HG03342 (cell line): ENCODE measurements around the gene EFCAB13.

Experiments
- ATAC-seq: cut with Tn5 transposase; IDR thresholded peaks from one replicate; pipeline ENCODE4 v1.9.1; 2021; ENCODE audit warnings: mild to moderate bottlenecking, moderate library complexity; ENCODE audit not compliant: unreplicated experiment

The EFCAB13 gene

GRCh38 chr17:47295037-47295873 is 28.5 kb upstream of the EFCAB13 start:
- no peak for ATAC-seq

GRCh38 chr17:47295874-47296255 is 27.9 kb upstream of the EFCAB13 start:
- ATAC-seq: no peak

- ATAC-seq: no peak
Observed at GRCh38 chr17:47297661-47298400, 25.9 kb upstream of the EFCAB13 start.

- no peak for ATAC-seq
Observed at GRCh38 chr17:47298712-47299111, 25.0 kb upstream of the EFCAB13 start.

GRCh38 chr17:47299239-47299910 is 24.4 kb upstream of the EFCAB13 start:
- no peak for ATAC-seq

GRCh38 chr17:47300718-47301117 is 23.0 kb upstream of the EFCAB13 start:
- ATAC-seq: no peak

- ATAC-seq: no peak
Observed at GRCh38 chr17:47301161-47301560, 22.6 kb upstream of the EFCAB13 start.

- ATAC-seq: no peak
Observed at GRCh38 chr17:47301831-47302230, 21.9 kb upstream of the EFCAB13 start.

GRCh38 chr17:47304186-47304585 is 19.6 kb upstream of the EFCAB13 start:
- no peak for ATAC-seq

GRCh38 chr17:47305302-47305923 is 18.3 kb upstream of the EFCAB13 start:
- no peak for ATAC-seq

- no peak for ATAC-seq
Observed at GRCh38 chr17:47310186-47310733, 13.5 kb upstream of the EFCAB13 start.

- ATAC-seq: no peak
Observed at GRCh38 chr17:47311420-47311819, 12.3 kb upstream of the EFCAB13 start.

GRCh38 chr17:47315451-47316266 is 8.1 kb upstream of the EFCAB13 start:
- no peak for ATAC-seq

GRCh38 chr17:47316311-47316710 is 7.4 kb upstream of the EFCAB13 start:
- no peak for ATAC-seq

GRCh38 chr17:47317119-47317518 is 6.6 kb upstream of the EFCAB13 start:
- ATAC-seq: no peak

- no peak for ATAC-seq
Observed at GRCh38 chr17:47318197-47318918, 5.4 kb upstream of the EFCAB13 start.

GRCh38 chr17:47320879-47321502 is 2.8 kb upstream of the EFCAB13 start:
- ATAC-seq: no peak

GRCh38 chr17:47324224-47325020 is 667 bp downstream of the EFCAB13 start:
- peak; percentile 33 for ATAC-seq
